Gastroesophageal sphincter (tissue), 4 donors: ENCODE results near the gene ANO2. TPM values are rescaled to one million over a fixed set of nuclear protein-coding genes. Genes with fewer than 3 reads are reported as not detected.

Experiments
- ATAC-seq: fragments of 150-250 bp; one replicate; pipeline ENCODE4 v1.9.1; 2016; ENCODE audit warnings: mild to moderate bottlenecking, moderate library complexity
- H3K27ac ChIP-seq, 4 donors: fragments of 200-600 bp; sonication (generic) in 3 of 4; 1 replicate in 3 of 4; 2 replicates in 1 of 4; pipeline ENCODE4 v1.5.1; 2016 to 2019
- H3K27me3 ChIP-seq: fragments of 200-600 bp; sonication (generic); one replicate; pipeline ENCODE4 v1.5.1; 2019
- H3K36me3 ChIP-seq, 2 donors: fragments of 200-600 bp; sonication (generic); one replicate each; pipeline ENCODE4 v1.5.1; 2019; ENCODE audit warnings: control low read depth in 1 of 2
- H3K4me1 ChIP-seq, 3 donors: fragments of 200-600 bp; sonication (generic); 1 replicate in 2 of 3; 2 replicates in 1 of 3; pipeline ENCODE4 v1.5.1; 2016 to 2019; ENCODE audit warnings: control low read depth in 2 of 3
- H3K4me3 ChIP-seq, 2 donors: fragments of 200-600 bp; sonication (generic); one replicate each; pipeline ENCODE4 v1.5.1; 2019; ENCODE audit warnings: mild to moderate bottlenecking in 1 of 2, moderate library complexity in 1 of 2
- H3K9me3 ChIP-seq, 3 donors: fragments of 200-600 bp; sonication (generic); one replicate each; pipeline ENCODE4 v1.5.1; 2017 to 2019; ENCODE audit warnings: control low read depth in 2 of 3
- EP300 ChIP-seq: sonication (generic); formaldehyde crosslinking; IDR thresholded peaks from one replicate; pipeline ENCODE4 v1.6.1; 2017; ENCODE audit warnings: antibody characterized with exemption, mild to moderate bottlenecking
- POLR2A ChIP-seq, 2 donors: fragments of 450-650 bp; IDR thresholded peaks; one replicate each; pipeline ENCODE4 v1.6.1; 2017; ENCODE audit warnings: antibody characterized with exemption in 2 of 2, mild to moderate bottlenecking in 2 of 2, moderate library complexity in 1 of 2
- POLR2AphosphoS5 ChIP-seq: sonication (generic); formaldehyde crosslinking; IDR thresholded peaks from one replicate; pipeline ENCODE4 v1.6.1; 2017; ENCODE audit warnings: antibody characterized with exemption
- WGBS, 2 donors: methylation state at CpG; one replicate each; pipeline ENCODE4 v1.1.5; 2018; ENCODE audit warnings: low coverage in 1 of 2; 5-methylcytosine and 5-hydroxymethylcytosine counted together
- total RNA-seq, 4 donors: library from RNA; depleted of rRNA; stranded (reverse); fragments of >200 nt; gene quantifications; one replicate each; pipeline ENCODE4 v1.1.0, GENCODE V29; 2016
- TF ChIP-seq, protein P1 (sequence below), 4 experiments: fragments of 200-600 bp in 2 of 4; fragments of 450-650 bp in 2 of 4; sonication (generic) in 1 of 4; IDR thresholded peaks; one replicate each; pipeline ENCODE4 v1.5.1; 2017 to 2019; ENCODE audit warnings: antibody characterized with exemption in 4 of 4, mild to moderate bottlenecking in 2 of 4, moderate library complexity in 2 of 4

The ANO2 gene
- total RNA-seq, 4 donors from 2014 or later, result 3.1 to 10.9 (median 6.7) TPM

DNA sequence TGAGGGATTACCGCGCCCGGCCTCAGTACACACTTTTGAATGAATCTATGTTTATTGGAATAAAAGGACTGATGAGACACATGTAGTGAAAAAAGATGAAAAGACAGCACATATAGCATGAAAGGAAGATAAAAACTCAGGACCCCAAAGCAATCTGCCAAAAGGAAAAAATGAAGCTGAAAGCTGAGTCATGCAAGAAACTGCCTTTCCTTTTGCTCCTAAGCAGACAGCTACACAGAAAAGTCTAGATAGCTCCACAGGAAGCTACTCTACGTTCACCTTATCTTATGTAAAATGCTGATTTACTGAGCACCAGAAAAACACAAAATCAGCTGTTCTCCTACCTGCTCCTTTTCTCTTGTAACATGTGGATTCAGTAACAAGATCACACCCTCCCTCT is 384.8 kb downstream of the ANO2 start:
- no peaks in the 10 kb centered on the region for H3K36me3 ChIP-seq
- no peaks in the 10 kb centered on the region for H3K4me1 ChIP-seq
- H3K9me3 ChIP-seq, result peaks cover 0 to 6% (median 0%) of the 10 kb centered on the region in 3 donors
- TF ChIP-seq POLR2AphosphoS5, result no peak
- TF ChIP-seq POLR2A (IDR thresholded peaks at IDR 0.05), result no peak
- TF ChIP-seq EP300, result no peak
- TF ChIP-seq, protein P1, sequence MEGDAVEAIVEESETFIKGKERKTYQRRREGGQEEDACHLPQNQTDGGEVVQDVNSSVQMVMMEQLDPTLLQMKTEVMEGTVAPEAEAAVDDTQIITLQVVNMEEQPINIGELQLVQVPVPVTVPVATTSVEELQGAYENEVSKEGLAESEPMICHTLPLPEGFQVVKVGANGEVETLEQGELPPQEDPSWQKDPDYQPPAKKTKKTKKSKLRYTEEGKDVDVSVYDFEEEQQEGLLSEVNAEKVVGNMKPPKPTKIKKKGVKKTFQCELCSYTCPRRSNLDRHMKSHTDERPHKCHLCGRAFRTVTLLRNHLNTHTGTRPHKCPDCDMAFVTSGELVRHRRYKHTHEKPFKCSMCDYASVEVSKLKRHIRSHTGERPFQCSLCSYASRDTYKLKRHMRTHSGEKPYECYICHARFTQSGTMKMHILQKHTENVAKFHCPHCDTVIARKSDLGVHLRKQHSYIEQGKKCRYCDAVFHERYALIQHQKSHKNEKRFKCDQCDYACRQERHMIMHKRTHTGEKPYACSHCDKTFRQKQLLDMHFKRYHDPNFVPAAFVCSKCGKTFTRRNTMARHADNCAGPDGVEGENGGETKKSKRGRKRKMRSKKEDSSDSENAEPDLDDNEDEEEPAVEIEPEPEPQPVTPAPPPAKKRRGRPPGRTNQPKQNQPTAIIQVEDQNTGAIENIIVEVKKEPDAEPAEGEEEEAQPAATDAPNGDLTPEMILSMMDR (IDR thresholded peaks at IDR 0.05), result no peak
- ATAC-seq, result no peak
- H3K4me3 ChIP-seq, result no peak overlapping the region
- WGBS, 2 donors, result 45 to 60% methylated on average over 1 of the region's 4 CpGs
- H3K27me3 ChIP-seq, result peaks cover 9% of the 10 kb centered on the region
- no peak overlapping the region for H3K27ac ChIP-seq

DNA sequence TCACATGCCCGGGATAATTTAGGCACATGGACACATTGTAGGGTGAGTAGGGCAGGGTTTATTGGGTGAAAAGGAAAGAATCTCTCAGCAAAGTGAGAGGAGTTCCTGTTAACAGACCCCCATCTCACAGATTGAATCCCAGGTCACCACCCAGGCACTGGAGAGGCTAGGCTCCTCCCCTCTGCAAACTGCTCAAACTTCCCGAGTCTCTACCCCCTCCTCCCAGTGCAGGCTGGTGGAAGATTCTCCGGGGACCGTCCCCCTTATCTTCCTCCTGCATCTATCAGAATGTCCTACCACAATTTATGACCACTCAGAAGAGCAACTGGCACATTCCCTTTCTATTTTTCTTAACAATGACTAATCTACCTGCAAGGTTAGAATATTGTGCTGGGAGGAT is 387.2 kb downstream of the ANO2 start:
- peaks cover 0 to 6% (median 0%) of the 10 kb centered on the region in 3 donors for H3K9me3 ChIP-seq
- TF ChIP-seq POLR2A (IDR thresholded peaks at IDR 0.05) (no peak), POLR2AphosphoS5 (no peak), EP300 (no peak)
- TF ChIP-seq, protein P1 (IDR thresholded peaks at IDR 0.05), result no peak
- 33 to 43% methylated on average over 1 to 2 of the region's 4 CpGs for WGBS, 2 donors
- H3K27me3 ChIP-seq, result no peaks in the 10 kb centered on the region
- H3K4me3 ChIP-seq, result no peak overlapping the region
- ATAC-seq, result no peak
- no peak overlapping the region for H3K27ac ChIP-seq
- H3K36me3 ChIP-seq, result no peaks in the 10 kb centered on the region
- H3K4me1 ChIP-seq, result no peaks in the 10 kb centered on the region

DNA sequence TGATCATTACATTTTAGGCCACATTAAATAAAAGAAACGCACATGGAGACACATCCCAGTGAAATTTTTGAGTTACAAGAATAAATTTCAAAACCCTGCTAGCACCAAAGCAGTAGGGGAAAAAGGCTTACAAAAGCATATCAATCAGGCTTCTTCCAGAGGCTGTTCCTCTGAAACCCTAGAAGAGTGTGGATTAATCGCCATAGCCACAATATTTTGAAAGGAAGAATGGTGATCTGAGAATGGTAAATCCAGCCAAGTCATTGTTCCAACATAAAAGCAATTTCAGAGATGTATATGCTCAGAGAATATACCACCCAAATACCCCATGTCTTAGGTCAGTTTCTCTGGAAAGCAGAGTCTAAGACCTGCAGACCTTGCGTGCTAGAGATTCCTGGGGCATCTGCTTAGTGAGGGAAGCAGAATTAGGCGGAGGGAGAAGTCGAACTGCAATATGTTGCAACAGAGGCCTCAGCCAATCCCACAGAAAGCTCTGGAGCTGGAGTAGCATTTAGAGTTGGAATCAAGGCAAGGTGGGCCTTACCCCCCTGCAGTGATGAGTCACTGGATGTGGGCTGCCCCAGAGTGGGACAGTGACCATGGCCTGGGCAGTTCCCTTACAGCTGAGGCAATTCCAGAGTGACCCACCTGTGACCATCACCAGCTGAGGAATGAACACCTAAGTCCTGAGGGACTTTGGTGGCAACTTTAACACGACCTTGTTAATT is 387.9 kb downstream of the ANO2 start:
- no peak for ATAC-seq
- no peaks in the 10 kb centered on the region for H3K4me1 ChIP-seq
- no peaks in the 10 kb centered on the region for H3K27me3 ChIP-seq
- no peak overlapping the region for H3K4me3 ChIP-seq
- no peak overlapping the region for H3K27ac ChIP-seq
- no peaks in the 10 kb centered on the region for H3K36me3 ChIP-seq
- 79 to 85% methylated on average over 2 to 6 of the region's 6 CpGs for WGBS, 2 donors
- TF ChIP-seq, protein P1 (IDR thresholded peaks at IDR 0.05), result no peak
- TF ChIP-seq POLR2A (IDR thresholded peaks at IDR 0.05) (no peak), POLR2AphosphoS5 (no peak), EP300 (no peak)
- H3K9me3 ChIP-seq, result peaks cover 0 to 6% (median 0%) of the 10 kb centered on the region in 3 donors

DNA sequence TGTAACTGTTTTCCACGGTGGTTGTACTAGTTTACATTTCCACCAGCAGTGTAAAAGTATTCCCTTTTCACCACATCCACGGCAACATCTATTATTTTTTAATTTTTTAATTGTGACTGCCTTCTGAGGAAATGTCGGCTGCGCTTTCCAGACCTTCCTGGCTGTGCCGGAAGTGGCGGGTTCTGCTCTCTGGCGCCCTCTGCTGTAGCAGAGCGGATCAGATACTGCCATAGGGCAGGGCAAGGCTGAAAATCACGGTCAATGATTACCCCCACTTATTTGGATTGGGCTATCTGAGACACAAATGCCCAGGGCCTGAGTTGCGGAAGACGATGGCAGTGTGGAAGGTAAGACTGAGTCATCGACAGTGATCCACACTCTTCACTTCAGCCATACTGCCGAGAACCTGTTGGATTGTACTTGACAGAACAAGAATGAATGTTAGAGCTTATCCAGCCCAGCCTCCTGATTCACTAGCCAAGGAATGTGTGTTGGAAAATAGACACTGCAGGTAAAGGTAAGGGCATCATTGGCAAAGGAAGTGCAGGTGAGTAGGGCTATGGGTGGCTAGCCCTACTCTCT is 388.9 kb downstream of the ANO2 start:
- peaks cover 0 to 6% (median 0%) of the 10 kb centered on the region in 3 donors for H3K9me3 ChIP-seq
- H3K4me3 ChIP-seq, result no peak overlapping the region
- no peak for TF ChIP-seq POLR2AphosphoS5
- TF ChIP-seq, protein P1 (IDR thresholded peaks at IDR 0.05), result peak in 1 of 4 experiments; percentile 29
- no peaks in the 10 kb centered on the region for H3K4me1 ChIP-seq
- no peak for ATAC-seq
- H3K27me3 ChIP-seq, result no peaks in the 10 kb centered on the region
- H3K27ac ChIP-seq, result no peak overlapping the region
- H3K36me3 ChIP-seq, result no peaks in the 10 kb centered on the region
- WGBS, 2 donors, result 79 to 92% methylated on average over 2 of the region's 13 CpGs

DNA sequence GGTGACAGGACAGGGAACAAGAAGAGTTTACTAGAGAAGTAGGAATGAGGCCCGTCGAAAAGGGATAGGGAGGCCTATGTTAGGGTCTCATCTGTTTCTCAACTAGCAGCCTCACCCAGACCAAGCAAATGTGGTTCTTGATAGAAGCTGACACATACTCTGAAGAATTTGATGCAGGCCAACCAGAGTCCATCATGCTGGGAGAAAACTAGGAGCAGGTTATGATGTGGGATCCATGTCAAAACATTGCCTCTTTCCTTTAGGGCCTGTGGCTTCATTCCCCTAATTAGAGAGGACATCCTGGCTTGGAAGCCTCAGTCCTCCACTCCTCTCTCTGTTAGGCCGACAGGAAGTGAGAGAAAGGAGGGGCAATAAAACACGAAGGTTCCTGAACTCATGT is 390.3 kb downstream of the ANO2 start:
- H3K4me1 ChIP-seq, result no peaks in the 10 kb centered on the region
- no peak overlapping the region for H3K27ac ChIP-seq
- WGBS, 2 donors, result 70 to 78% methylated on average over 4 of the region's 4 CpGs
- H3K36me3 ChIP-seq, result no peaks in the 10 kb centered on the region
- no peak for ATAC-seq
- H3K4me3 ChIP-seq, result no peak overlapping the region
- H3K9me3 ChIP-seq, result peaks cover 0 to 6% (median 0%) of the 10 kb centered on the region in 3 donors
- no peak for TF ChIP-seq POLR2A (IDR thresholded peaks at IDR 0.05)
- no peaks in the 10 kb centered on the region for H3K27me3 ChIP-seq
